Activated T-cell treated with anti-CD3 and anti-CD28 coated beads, Interleukin-2, amount 50 U/mL, for 4 hours (primary cell): ENCODE results near the gene CRISP3. TPM values are rescaled to one million over a fixed set of nuclear protein-coding genes. Genes with fewer than 3 reads are reported as not detected.

ENCODE experiments used
- ATAC-seq, 2 donors: fragments of 200-7000 bp; cut with Tn5 transposase; one replicate each; pipeline ENCODE4 v1.10.0; 2021
- DNase-seq: peaks from one replicate; pipeline ENCODE4 v3.0.0-alpha.2; 2020
- H3K27me3 Mint-ChIP-seq: one replicate; pipeline ENCODE4 v1.8.0; 2021; ENCODE audit warnings: low read depth, mixed read lengths
- H3K36me3 Mint-ChIP-seq: one replicate; pipeline ENCODE4 v1.8.0; 2022; ENCODE audit warnings: mixed read lengths; ENCODE audit not compliant: insufficient read depth
- H3K4me1 Mint-ChIP-seq: one replicate; pipeline ENCODE4 v1.8.0; 2021; ENCODE audit warnings: low read depth, mixed read lengths
- H3K4me3 Mint-ChIP-seq: one replicate; pipeline ENCODE4 v1.8.0; 2021; ENCODE audit warnings: mild to moderate bottlenecking, moderate library complexity, mixed read lengths
- H3K9me3 Mint-ChIP-seq: one replicate; pipeline ENCODE4 v1.8.0; 2021; ENCODE audit warnings: mixed read lengths
- total RNA-seq, 3 donors: library from RNA; stranded (reverse); gene quantifications; one replicate each; pipeline ENCODE4 v1.2.1, GENCODE V29; 2021

Gene CRISP3, protein sequence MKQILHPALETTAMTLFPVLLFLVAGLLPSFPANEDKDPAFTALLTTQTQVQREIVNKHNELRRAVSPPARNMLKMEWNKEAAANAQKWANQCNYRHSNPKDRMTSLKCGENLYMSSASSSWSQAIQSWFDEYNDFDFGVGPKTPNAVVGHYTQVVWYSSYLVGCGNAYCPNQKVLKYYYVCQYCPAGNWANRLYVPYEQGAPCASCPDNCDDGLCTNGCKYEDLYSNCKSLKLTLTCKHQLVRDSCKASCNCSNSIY
- total RNA-seq = not detected

DNA sequence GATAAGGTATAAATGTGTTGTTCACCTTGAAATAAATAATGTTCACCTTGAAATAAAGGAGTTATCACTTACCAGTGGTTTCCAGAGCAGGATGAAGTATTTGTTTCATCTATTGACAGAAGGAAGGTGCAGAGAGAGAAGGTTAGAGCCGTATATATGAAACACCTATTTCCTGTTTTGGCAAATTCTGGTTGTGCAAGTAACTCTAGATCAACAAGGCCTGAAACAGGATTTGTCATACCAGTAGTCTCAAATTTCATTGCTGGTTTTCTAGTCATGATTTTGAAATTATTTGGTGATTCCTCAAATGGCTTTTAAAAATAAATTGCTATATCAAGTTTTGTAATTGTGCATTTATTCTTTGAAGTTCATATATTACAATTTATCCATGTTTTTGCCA is at the start of gene CRISP3:
TSS of gene CRISP3 (minus strand) at position 130 of the 400 bp plus-strand sequence. CDS start at position 109, 21 bp downstream.
- Mint-ChIP-seq H3K36me3 (no peaks in the 10 kb centered on the region), H3K27me3 (no peaks in the 10 kb centered on the region), H3K4me1 (no peaks in the 10 kb centered on the region), H3K4me3 (no peak within 1 kb of the TSS), H3K9me3 (no peaks in the 10 kb centered on the region)
- ATAC-seq (no peak), DNase-seq (no peak)

DNA sequence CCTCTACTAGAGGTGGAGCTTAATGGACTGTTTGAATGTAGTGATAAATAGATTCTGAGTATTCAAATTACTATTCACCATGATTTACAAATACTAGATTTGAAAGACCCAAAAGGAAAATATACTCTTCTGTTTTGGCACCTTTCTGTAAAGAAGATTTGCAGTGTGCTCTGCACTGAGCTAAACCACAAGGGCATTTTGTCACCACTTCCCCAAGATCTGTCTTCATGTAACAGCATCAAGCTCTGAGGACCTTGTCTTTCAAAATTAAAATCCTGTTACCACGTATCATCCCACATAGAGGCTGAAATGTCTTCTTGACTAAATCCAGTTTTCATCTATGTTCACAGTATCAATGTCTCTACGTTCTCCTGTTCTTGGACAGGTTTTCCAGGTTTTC is 46.2 kb upstream of the CRISP3 start:
- Mint-ChIP-seq H3K4me1 (no peaks in the 10 kb centered on the region), H3K4me3 (no peak overlapping the region), H3K36me3 (no peaks in the 10 kb centered on the region), H3K9me3 (no peaks in the 10 kb centered on the region), H3K27me3 (no peaks in the 10 kb centered on the region)
- no peak for DNase-seq
- ATAC-seq = no peak

- H3K4me1 Mint-ChIP-seq = no peaks in the 10 kb centered on the region
- H3K9me3 Mint-ChIP-seq = no peaks in the 10 kb centered on the region
- H3K36me3 Mint-ChIP-seq = no peaks in the 10 kb centered on the region
- DNase-seq (no peak), ATAC-seq (no peak)
- H3K27me3 Mint-ChIP-seq = no peaks in the 10 kb centered on the region
- H3K4me3 Mint-ChIP-seq = no peak within 1 kb of the TSS
Observed at GRCh38 chr6:49787176-49787575, 43.0 kb upstream of the CRISP3 start, which contains the start of gene PGK2. PGK2 (minus strand) TSS chr6:49787285; CDS start chr6:49787187, 98 bp downstream.

- H3K9me3 Mint-ChIP-seq = no peaks in the 10 kb centered on the region
- ATAC-seq (no peak), DNase-seq (no peak)
- H3K4me1 Mint-ChIP-seq = no peaks in the 10 kb centered on the region
- no peaks in the 10 kb centered on the region for H3K27me3 Mint-ChIP-seq
- H3K36me3 Mint-ChIP-seq = no peaks in the 10 kb centered on the region
- no peak overlapping the region for H3K4me3 Mint-ChIP-seq
Observed at GRCh38 chr6:49784272-49784671, 40.1 kb upstream of the CRISP3 start.

DNA sequence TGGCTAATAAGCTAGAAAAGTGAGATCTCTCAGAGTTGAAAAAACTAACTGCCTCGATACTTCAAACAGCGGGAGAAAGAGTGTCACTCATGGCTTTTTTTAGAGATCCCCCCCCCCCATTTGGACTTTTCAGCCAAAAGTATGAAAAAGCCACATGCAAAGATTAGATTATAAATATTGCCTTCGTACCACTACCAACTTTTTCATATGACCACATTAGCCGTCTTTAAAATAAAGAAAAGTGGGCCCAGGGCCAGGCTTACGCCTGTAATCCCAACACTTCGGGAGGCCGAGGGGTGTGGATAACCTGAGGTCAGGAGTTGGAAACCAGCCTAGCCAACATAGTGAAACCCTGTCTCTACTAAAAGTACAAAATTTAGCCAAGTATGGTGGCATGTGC is 38.5 kb upstream of the CRISP3 start:
- Mint-ChIP-seq H3K9me3 (no peaks in the 10 kb centered on the region), H3K36me3 (no peaks in the 10 kb centered on the region), H3K4me1 (no peaks in the 10 kb centered on the region), H3K4me3 (no peak overlapping the region), H3K27me3 (no peaks in the 10 kb centered on the region)
- DNase-seq (no peak), ATAC-seq (no peak)

DNA sequence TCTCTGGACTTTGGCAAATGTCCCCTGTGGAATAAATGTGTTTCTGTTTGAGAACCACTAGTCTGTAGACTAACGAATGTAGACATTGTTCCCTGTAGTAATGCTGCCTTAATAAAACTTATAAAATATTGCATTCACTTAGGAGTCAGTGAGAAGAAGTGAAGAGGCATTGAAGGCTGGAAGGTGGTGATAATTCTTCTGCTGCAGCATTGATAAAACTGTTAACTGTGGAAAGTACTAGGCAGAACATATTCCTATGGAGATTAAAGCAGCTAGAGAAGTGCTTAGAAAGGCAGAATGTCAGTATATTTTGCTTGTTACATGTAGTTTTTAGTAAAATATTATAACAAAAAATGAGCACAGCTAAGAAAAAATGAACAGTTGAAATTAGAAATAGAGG is 38.1 kb upstream of the CRISP3 start:
- Mint-ChIP-seq H3K4me1 (no peaks in the 10 kb centered on the region), H3K4me3 (no peak overlapping the region), H3K36me3 (no peaks in the 10 kb centered on the region)

GRCh38 chr6:49776444-49776843 is 32.3 kb upstream of the CRISP3 start:
- ATAC-seq (no peak), DNase-seq (no peak)
- no peaks in the 10 kb centered on the region for H3K27me3 Mint-ChIP-seq
- no peaks in the 10 kb centered on the region for H3K4me1 Mint-ChIP-seq
- peaks cover 6% of the 10 kb centered on the region for H3K9me3 Mint-ChIP-seq
- H3K4me3 Mint-ChIP-seq = no peak overlapping the region
- H3K36me3 Mint-ChIP-seq = no peaks in the 10 kb centered on the region

More for the DNA sequence above, 38.1 kb upstream of the CRISP3 start:
- Mint-ChIP-seq H3K9me3 (no peaks in the 10 kb centered on the region), H3K27me3 (no peaks in the 10 kb centered on the region)
- no peak for DNase-seq
- no peak for ATAC-seq

GRCh38 chr6:49775043-49775442 is 30.9 kb upstream of the CRISP3 start:
- no peak for ATAC-seq
- no peak overlapping the region for H3K4me3 Mint-ChIP-seq
- H3K9me3 Mint-ChIP-seq = peaks cover 6% of the 10 kb centered on the region
- H3K36me3 Mint-ChIP-seq = no peaks in the 10 kb centered on the region
- no peak for DNase-seq
- H3K27me3 Mint-ChIP-seq = no peaks in the 10 kb centered on the region
- H3K4me1 Mint-ChIP-seq = no peaks in the 10 kb centered on the region

DNA sequence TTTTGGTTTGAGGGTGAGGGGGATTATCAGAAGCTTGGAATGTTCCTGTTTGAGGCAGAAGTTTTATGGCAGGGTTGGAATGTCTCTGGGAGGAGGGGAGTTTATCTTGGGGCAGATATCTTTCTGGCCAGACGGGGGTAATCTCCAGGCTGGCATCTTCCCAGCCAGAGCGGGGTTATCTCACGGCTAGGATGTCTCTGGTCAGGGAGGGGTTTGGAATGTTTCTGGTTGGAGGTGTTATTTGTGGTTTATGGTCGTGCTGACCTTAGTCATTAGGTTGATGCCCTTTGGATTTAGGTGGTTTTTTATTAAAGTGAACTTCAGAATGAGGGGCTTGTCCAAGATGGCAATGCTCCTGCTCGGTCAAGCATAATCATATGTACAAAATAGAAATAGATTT is 28.1 kb upstream of the CRISP3 start:
- no peak overlapping the region for H3K4me3 Mint-ChIP-seq
- no peaks in the 10 kb centered on the region for H3K27me3 Mint-ChIP-seq
- ATAC-seq = no peak
- no peak for DNase-seq
- no peaks in the 10 kb centered on the region for H3K36me3 Mint-ChIP-seq
- peaks cover 6% of the 10 kb centered on the region for H3K9me3 Mint-ChIP-seq
- H3K4me1 Mint-ChIP-seq = no peaks in the 10 kb centered on the region

- H3K9me3 Mint-ChIP-seq = peaks cover 9% of the 10 kb centered on the region
- no peaks in the 10 kb centered on the region for H3K4me1 Mint-ChIP-seq
- no peaks in the 10 kb centered on the region for H3K27me3 Mint-ChIP-seq
- DNase-seq = no peak
- no peak for ATAC-seq
- H3K36me3 Mint-ChIP-seq = no peaks in the 10 kb centered on the region
- H3K4me3 Mint-ChIP-seq = no peak overlapping the region
Observed at GRCh38 chr6:49766762-49767161, 22.6 kb upstream of the CRISP3 start.

DNA sequence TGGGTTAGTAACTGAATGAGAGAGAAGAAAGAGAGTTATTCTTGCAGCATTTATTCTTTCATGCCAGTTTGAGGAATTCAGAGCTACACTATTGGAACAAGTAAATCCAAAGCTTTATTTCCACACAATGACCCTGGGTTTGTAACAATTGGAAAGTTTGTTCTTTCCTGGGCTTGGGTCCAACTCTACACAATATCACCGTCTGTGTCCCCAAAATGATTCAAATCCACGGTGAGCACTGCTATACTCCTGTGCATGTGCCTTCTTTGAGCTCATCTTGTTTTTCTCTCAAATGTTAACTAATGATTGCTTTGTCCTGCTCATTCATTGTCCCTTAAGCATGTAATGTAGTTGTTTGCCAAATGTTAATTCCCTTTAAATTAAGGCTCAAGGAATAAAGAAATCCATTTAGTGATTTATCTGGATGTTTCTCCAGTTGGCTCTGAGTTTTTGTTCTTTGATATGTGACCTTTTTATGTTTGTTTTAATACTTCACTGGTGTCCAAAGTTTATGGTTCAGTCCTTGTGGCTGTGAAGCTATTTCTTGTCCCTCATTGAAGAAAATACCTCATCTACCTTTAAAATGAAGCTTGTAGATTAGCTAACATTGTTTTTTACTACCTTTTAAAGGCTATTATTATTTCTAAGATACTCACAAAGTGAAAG is 20.5 kb upstream of the CRISP3 start:
- DNase-seq (no peak), ATAC-seq (no peak)
- peaks cover 1% of the 10 kb centered on the region for H3K27me3 Mint-ChIP-seq
- no peaks in the 10 kb centered on the region for H3K4me1 Mint-ChIP-seq
- H3K36me3 Mint-ChIP-seq = no peaks in the 10 kb centered on the region
- peaks cover 12% of the 10 kb centered on the region for H3K9me3 Mint-ChIP-seq
- H3K4me3 Mint-ChIP-seq = no peak overlapping the region

- no peaks in the 10 kb centered on the region for H3K27me3 Mint-ChIP-seq
- H3K4me3 Mint-ChIP-seq = no peak overlapping the region
- no peak for ATAC-seq
- H3K36me3 Mint-ChIP-seq = no peaks in the 10 kb centered on the region
- no peaks in the 10 kb centered on the region for H3K4me1 Mint-ChIP-seq
- H3K9me3 Mint-ChIP-seq = no peaks in the 10 kb centered on the region
- no peak for DNase-seq
Observed at GRCh38 chr6:49743429-49743828, 759 bp downstream of the CRISP3 start.

- no peaks in the 10 kb centered on the region for H3K36me3 Mint-ChIP-seq
- no peaks in the 10 kb centered on the region for H3K4me1 Mint-ChIP-seq
- no peak for DNase-seq
- H3K9me3 Mint-ChIP-seq = no peaks in the 10 kb centered on the region
- H3K27me3 Mint-ChIP-seq = no peaks in the 10 kb centered on the region
- H3K4me3 Mint-ChIP-seq = no peak overlapping the region
- ATAC-seq = no peak
Observed at GRCh38 chr6:49739423-49739822, 4.8 kb downstream of the CRISP3 start.

- H3K9me3 Mint-ChIP-seq = no peaks in the 10 kb centered on the region
Observed at GRCh38 chr6:49736017-49736508, 8.1 kb downstream of the CRISP3 start.

GRCh38 chr6:49733680-49734079 is 10.5 kb downstream of the CRISP3 start:
- H3K4me3 Mint-ChIP-seq = no peak overlapping the region
- H3K9me3 Mint-ChIP-seq = peaks cover 2% of the 10 kb centered on the region
- DNase-seq = no peak
- H3K4me1 Mint-ChIP-seq = no peaks in the 10 kb centered on the region
- no peak for ATAC-seq
- H3K27me3 Mint-ChIP-seq = no peaks in the 10 kb centered on the region
- no peaks in the 10 kb centered on the region for H3K36me3 Mint-ChIP-seq

More at GRCh38 chr6:49736017-49736508, 8.1 kb downstream of the CRISP3 start:
- Mint-ChIP-seq H3K27me3 (no peaks in the 10 kb centered on the region), H3K4me3 (no peak overlapping the region), H3K4me1 (no peaks in the 10 kb centered on the region), H3K36me3 (no peaks in the 10 kb centered on the region)
- DNase-seq (no peak), ATAC-seq (no peak)
